ENCODE data around the gene ULK3. TPM values are rescaled to one million over a fixed set of nuclear protein-coding genes. Genes with fewer than 3 reads are reported as not detected.

The ULK3 gene
- total RNA-seq, 3 donors from 2014 or later (not counting 1 experiment from before 2014, with no cell fraction given): 54.8 to 75.1 (median 64.7) TPM

GRCh38 chr15:74882528-74882927, 39.6 kb upstream of the ULK3 start:
- DNase-seq: no peak
- 96% methylated on average over 6 of the region's 6 CpGs for WGBS (ENCODE audit: insufficient coverage)

GRCh38 chr15:74878273-74878672, 35.3 kb upstream of the ULK3 start:
- intact Hi-C loops (cut with micrococcal nuclease): no loop called here
- Histone ChIP-seq H3K4me1 (ENCODE audit: control insufficient read depth, insufficient read depth, low read length) (peaks cover 8% of the 10 kb centered on the region), H3K4me3 (ENCODE audit: low read length) (no peak overlapping the region), H3K27me3 (ENCODE audit: control insufficient read depth, insufficient read depth, low read length) (no peaks in the 10 kb centered on the region), H3K9me3 (ENCODE audit: control insufficient read depth, insufficient read depth, low read length) (no peaks in the 10 kb centered on the region), H3K27ac (ENCODE audit: low read length) (no peak overlapping the region), H3K36me3 (ENCODE audit: control insufficient read depth, insufficient read depth, low read length) (no peaks in the 10 kb centered on the region)
- WGBS (ENCODE audit: insufficient coverage): 94% methylated on average over 2 of the region's 4 CpGs
- DNase-seq (no peak), ATAC-seq (no peak)
- H3K4me1 Mint-ChIP-seq: peaks cover 4% of the 10 kb centered on the region in 2 donors
- no peak overlapping the region for H3K4me3 Mint-ChIP-seq
- no peak for TF ChIP-seq CTCF (IDR thresholded peaks at IDR 0.05)
- no peaks in the 10 kb centered on the region for H3K9me3 Mint-ChIP-seq
- no peaks in the 10 kb centered on the region for H3K27me3 Mint-ChIP-seq (ENCODE audit: low read depth in 2 of 2)
- no peaks in the 10 kb centered on the region for H3K36me3 Mint-ChIP-seq
- no peak overlapping the region for H3K27ac Mint-ChIP-seq

More at GRCh38 chr15:74882528-74882927, 39.6 kb upstream of the ULK3 start:
- H3K36me3 ChIP-seq (ENCODE audit: control insufficient read depth, insufficient read depth, low read length): no peaks in the 10 kb centered on the region
- intact Hi-C loops (cut with micrococcal nuclease): no loop called here
- Mint-ChIP-seq H3K9me3 (no peaks in the 10 kb centered on the region), H3K27ac (no peak overlapping the region), H3K27me3 (ENCODE audit: low read depth in 2 of 2) (no peaks in the 10 kb centered on the region), H3K4me3 (no peak overlapping the region), H3K4me1 (no peaks in the 10 kb centered on the region), H3K36me3 (no peaks in the 10 kb centered on the region)
- no peaks in the 10 kb centered on the region for H3K9me3 ChIP-seq (ENCODE audit: control insufficient read depth, insufficient read depth, low read length)
- H3K27me3 ChIP-seq (ENCODE audit: control insufficient read depth, insufficient read depth, low read length): no peaks in the 10 kb centered on the region
- no peak for ATAC-seq
- no peak for TF ChIP-seq CTCF (IDR thresholded peaks at IDR 0.05)
- H3K4me1 ChIP-seq (ENCODE audit: control insufficient read depth, insufficient read depth, low read length): no peaks in the 10 kb centered on the region
- no peak overlapping the region for H3K27ac ChIP-seq (ENCODE audit: low read length)
- no peak overlapping the region for H3K4me3 ChIP-seq (ENCODE audit: low read length)

GRCh38 chr15:74873756-74874424, 30.9 kb upstream of the ULK3 start:
- Histone ChIP-seq H3K4me1 (ENCODE audit: control insufficient read depth, insufficient read depth, low read length) (peaks cover 40% of the 10 kb centered on the region), H3K27ac (ENCODE audit: low read length) (peak overlapping the region; percentile 68), H3K4me3 (ENCODE audit: low read length) (peak overlapping the region; percentile 81), H3K9me3 (ENCODE audit: control insufficient read depth, insufficient read depth, low read length) (no peaks in the 10 kb centered on the region), H3K36me3 (ENCODE audit: control insufficient read depth, insufficient read depth, low read length) (no peaks in the 10 kb centered on the region), H3K27me3 (ENCODE audit: control insufficient read depth, insufficient read depth, low read length) (no peaks in the 10 kb centered on the region)
- Mint-ChIP-seq H3K4me3 (peak overlapping the region; percentile 99), H3K27ac (peak overlapping the region; percentile 95 to 98), H3K27me3 (ENCODE audit: low read depth in 2 of 2) (no peaks in the 10 kb centered on the region), H3K9me3 (no peaks in the 10 kb centered on the region), H3K36me3 (no peaks in the 10 kb centered on the region), H3K4me1 (peaks cover 39% of the 10 kb centered on the region in 2 donors)
- intact Hi-C loops (cut with micrococcal nuclease): loop anchor here (1.0 to 2.0 kb wide), 2 partner anchors 15 to 29 kb away; no protein-coding TSS in a partner anchor
- DNase-seq (peak in 1 of 2 donors; percentile 56), ATAC-seq (no peak)
- TF ChIP-seq CTCF (IDR thresholded peaks at IDR 0.05): no peak
- 32% methylated on average over 16 of the region's 16 CpGs for WGBS (ENCODE audit: insufficient coverage)
